Right cardiac atrium (tissue), 5 donors: Measurements from ENCODE around the gene SBNO2. TPM values are rescaled to one million over a fixed set of nuclear protein-coding genes. Genes with fewer than 3 reads are reported as not detected.

Experiments used
- ATAC-seq, 2 donors: fragments of 200-7000 bp; cut with Tn5 transposase; one replicate each; pipeline versions ENCODE4 v1.8.0 to v1.9.1; 2020; ENCODE audit warnings: moderate library complexity in 2 of 2, mild to moderate bottlenecking in 1 of 2
- DNase-seq, 3 donors: peaks; one replicate each; pipeline ENCODE4 v3.0.0-alpha.2; 2020
- H3K27ac ChIP-seq: one replicate; pipeline ENCODE4 v1.5.1; 2013; ENCODE audit warnings: mild to moderate bottlenecking, low read length, control low read depth, moderate library complexity
- H3K27me3 ChIP-seq: one replicate; pipeline ENCODE4 v1.6.1; 2013; ENCODE audit not compliant: control insufficient read depth, insufficient read depth
- H3K4me1 ChIP-seq: one replicate; pipeline ENCODE4 v1.6.1; 2013; ENCODE audit warnings: low read length; ENCODE audit not compliant: control insufficient read depth, insufficient read depth
- H3K4me3 ChIP-seq: one replicate; pipeline ENCODE4 v1.5.1; 2013; ENCODE audit warnings: low read length, control low read depth
- H3K9me3 ChIP-seq: one replicate; pipeline ENCODE4 v1.6.1; 2013; ENCODE audit warnings: low read length; ENCODE audit not compliant: control insufficient read depth
- WGBS: extraction: QIAGEN DNeasy Blood & Tissue Kit; methylation state at CpG from one replicate; pipeline ENCODE4 v1.1.7; 2013; 5-methylcytosine and 5-hydroxymethylcytosine counted together
- intact Hi-C, 4 donors: fragments of 100-400 bp; cut with DNase I; formaldehyde crosslinking; loops; one replicate each; pipeline versions ENCODE4 v1.11.0 to v1.14.0; 2022 to 2023
- polyA plus RNA-seq: library from polyadenylated mRNA; stranded (reverse); fragments of 200-250 nt; gene quantifications from one replicate; pipeline ENCODE4 v1.2.3, GENCODE V29; 2013
- total RNA-seq, 4 donors: library from RNA; stranded (reverse); fragmentation: NEBNext Ultra II Directional; extraction: Animal tissue kit (Norgen Biotek cat#: 25700); gene quantifications; one replicate each; pipeline ENCODE4 v1.2.1, GENCODE V29; 2021
- donor health status: healthy with polysubstance abuse.
- donor health status: DM: no; HTN: yes; CAD: no.
- donor health status: DM: no; HTN: no; CAD: no.
- donor health status: DM: no; HTN: yes; CAD: no; lungs with severe emphysema.
- donor health status: DM: yes; HTN: yes; CAD: no.

Gene SBNO2
- total and polyA plus RNA-seq, 5 donors, result 13.4 to 44.5 (median 20.3) TPM

GRCh38 chr19:1101337-1101698 lies 72.8 kb downstream of the SBNO2 start:
- Histone ChIP-seq H3K4me3 (no peak overlapping the region), H3K4me1 (peaks cover 14% of the 10 kb centered on the region), H3K27me3 (no peaks in the 10 kb centered on the region), H3K27ac (peak overlapping the region; percentile 87), H3K9me3 (no peaks in the 10 kb centered on the region)
- ATAC-seq, result peak in 1 of 2 donors; percentile 28
- intact Hi-C loops, result loop anchor here in 2 of 4 donors (5.0 to 10.0 kb wide), 2 partner anchors 74 to 77 kb away; partner anchors contain the start of genes CNN2 (in 2 of the 2), RNU6-2 (in 1 of the 2) and TMEM259 (in 1 of the 2)
- DNase-seq, result peak in 2 of 3 donors; percentile 66 to 85
- WGBS, result 13% methylated on average over 9 of the region's 9 CpGs

GRCh38 chr19:1098177-1099051 lies 75.7 kb downstream of the SBNO2 start:
- 59% methylated on average over 15 of the region's 15 CpGs for WGBS
- peaks cover 17% of the 10 kb centered on the region for H3K4me1 ChIP-seq
- no peaks in the 10 kb centered on the region for H3K9me3 ChIP-seq
- H3K27me3 ChIP-seq, result no peaks in the 10 kb centered on the region
- H3K27ac ChIP-seq, result peak overlapping the region; percentile 62
- intact Hi-C loops, result loop anchor here in 1 of 4 donors (10.0 kb wide), 1 partner anchor 54 kb away; the partner anchor contains the start of gene ABCA7
- DNase-seq (peak in 2 of 3 donors; percentile 80 to 81), ATAC-seq (no peak)
- H3K4me3 ChIP-seq, result no peak overlapping the region

DNA sequence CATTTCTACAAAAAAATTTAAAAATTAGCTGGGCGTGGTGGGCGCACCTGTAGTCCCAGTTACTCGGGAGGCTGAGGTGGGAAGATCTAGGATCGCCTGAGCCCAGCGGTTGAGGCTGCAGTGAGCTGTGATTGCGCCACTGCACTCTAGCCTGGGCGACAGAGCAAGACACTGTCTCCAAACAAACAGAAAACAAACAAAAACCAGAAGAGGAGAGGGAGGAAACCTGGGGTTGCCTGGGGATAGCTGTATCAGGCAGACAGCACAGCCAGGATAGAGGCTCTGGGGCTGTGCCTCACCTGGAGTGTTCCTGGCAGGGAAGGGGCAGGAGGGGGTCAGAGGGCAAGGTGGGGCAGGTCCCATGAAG lies 76.3 kb downstream of the SBNO2 start:
- H3K4me1 ChIP-seq, result peaks cover 17% of the 10 kb centered on the region
- peak overlapping the region; percentile 62 for H3K27ac ChIP-seq
- DNase-seq, result peak in 2 of 3 donors; percentile 49 to 57
- no peak overlapping the region for H3K4me3 ChIP-seq
- intact Hi-C loops, result loop anchor here in 1 of 4 donors (10.0 kb wide), 1 partner anchor 53 kb away; the partner anchor contains the start of gene ABCA7
- 70% methylated on average over 7 of the region's 7 CpGs for WGBS
- ATAC-seq, result no peak
- no peaks in the 10 kb centered on the region for H3K27me3 ChIP-seq
- no peaks in the 10 kb centered on the region for H3K9me3 ChIP-seq

DNA sequence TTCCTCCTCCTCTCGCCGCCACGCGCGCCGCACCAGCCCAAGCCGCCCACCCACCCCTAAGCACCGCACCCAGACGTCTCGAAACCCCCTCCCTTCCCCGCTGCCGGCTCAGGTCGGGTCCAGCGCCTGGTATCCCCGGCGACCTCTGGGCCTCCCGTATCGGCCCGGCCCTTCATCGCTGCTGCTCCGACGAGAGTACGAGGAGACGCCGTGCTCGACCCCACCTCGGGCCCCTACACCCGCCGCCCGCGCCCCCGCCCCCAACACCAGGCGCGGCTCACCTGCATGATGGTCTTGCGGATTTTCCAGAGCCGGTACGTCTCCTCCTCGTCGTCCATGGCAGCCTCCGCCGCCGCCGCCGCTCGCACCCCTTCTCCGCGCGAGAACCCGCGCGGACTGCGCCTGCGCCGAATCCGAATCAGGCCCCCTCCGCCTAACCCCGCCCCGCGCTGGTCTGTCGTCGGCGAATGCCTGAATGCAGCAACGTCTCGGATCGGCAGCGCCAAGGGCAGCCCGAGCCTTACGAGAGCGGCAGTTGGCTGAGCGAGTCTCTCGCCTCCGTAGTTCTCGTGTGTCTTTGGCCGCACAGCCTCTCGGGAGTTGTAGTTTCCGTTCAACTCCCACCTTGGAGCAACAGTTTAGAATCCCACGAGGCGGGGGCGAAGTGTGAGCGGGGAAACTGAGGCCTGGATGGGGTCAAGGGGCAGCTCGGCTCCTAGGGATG lies 78.9 kb downstream of the SBNO2 start, which contains the start of gene POLR2E:
Gene POLR2E, minus strand, starts transcription at position 398 of the 724 bp plus-strand sequence. Its CDS starts 60 bp downstream, at position 338.
- Histone ChIP-seq H3K4me3 (peak within 1 kb of the TSS; percentile 70), H3K4me1 (peaks cover 14% of the 10 kb centered on the region), H3K27me3 (no peaks in the 10 kb centered on the region), H3K27ac (no peak within 1 kb of the TSS), H3K9me3 (no peaks in the 10 kb centered on the region)
- intact Hi-C loops, result loop anchor here in 1 of 4 donors (10.0 kb wide), 1 partner anchor 50 kb away; the partner anchor contains the start of gene ABCA7
- DNase-seq (peak; percentile 99), ATAC-seq (peak; percentile 93)
- under 1% methylated on average over 81 of the region's 81 CpGs for whole genome bisulfite sequencing

- 1% methylated on average over 19 of the region's 19 CpGs for WGBS
- no peak for DNase-seq
- intact Hi-C loops, result loop anchor here in 1 of 4 donors (10.0 kb wide), 1 partner anchor 50 kb away; the partner anchor contains the start of gene ABCA7
Measured at GRCh38 chr19:1094655-1094977, 79.5 kb downstream of the SBNO2 start.

DNA sequence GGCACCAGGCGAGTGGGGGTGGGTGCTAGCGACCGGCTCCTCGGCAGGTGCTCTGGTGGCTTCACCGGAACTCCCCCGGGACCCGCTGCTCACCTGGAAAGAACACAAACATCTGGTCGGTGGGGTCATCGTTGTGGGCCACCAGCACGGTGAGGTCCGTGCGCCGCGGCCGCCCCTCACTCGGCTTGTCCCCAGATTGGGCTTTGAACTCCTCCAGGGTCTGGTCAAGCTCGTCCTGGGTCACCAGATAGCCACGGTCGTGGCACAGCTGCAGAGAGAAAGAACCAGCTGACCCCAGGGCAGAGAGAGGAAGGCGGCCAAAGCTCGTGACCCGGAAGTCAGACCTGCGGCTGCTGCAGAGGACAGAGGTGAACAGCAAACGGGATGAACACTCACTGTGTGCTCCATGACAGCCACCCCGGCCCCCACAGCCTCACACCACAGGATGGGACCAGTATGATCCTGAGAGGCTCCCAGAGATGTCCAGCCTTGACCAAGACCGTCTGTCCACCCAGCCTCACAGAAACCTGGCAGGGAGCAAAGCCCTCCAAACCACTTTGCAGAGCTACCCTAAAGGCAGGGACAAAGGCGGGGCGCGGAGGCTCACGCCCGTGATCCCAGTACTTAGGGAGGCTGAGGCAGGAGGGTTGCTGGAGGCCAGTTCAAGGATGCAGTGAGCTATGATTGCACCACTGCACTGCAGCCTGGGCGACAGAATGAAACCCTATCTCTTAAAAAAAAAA lies 80.1 kb downstream of the SBNO2 start:
- Histone ChIP-seq H3K9me3 (no peaks in the 10 kb centered on the region), H3K27ac (no peak overlapping the region), H3K4me1 (peaks cover 11% of the 10 kb centered on the region), H3K27me3 (no peaks in the 10 kb centered on the region), H3K4me3 (peak overlapping the region; percentile 70)
- DNase-seq (peak in 2 of 3 donors; percentile 17 to 63), ATAC-seq (no peak)
- WGBS, result 62% methylated on average over 32 of the region's 32 CpGs
- intact Hi-C loops, result loop anchor here in 1 of 4 donors (10.0 kb wide), 1 partner anchor 49 kb away; the partner anchor contains the start of gene ABCA7

More at GRCh38 chr19:1094655-1094977, 79.5 kb downstream of the SBNO2 start:
- H3K27ac ChIP-seq, result no peak overlapping the region
- no peaks in the 10 kb centered on the region for H3K27me3 ChIP-seq
- no peaks in the 10 kb centered on the region for H3K9me3 ChIP-seq
- peaks cover 14% of the 10 kb centered on the region for H3K4me1 ChIP-seq
- peak overlapping the region; percentile 70 for H3K4me3 ChIP-seq
- ATAC-seq, result no peak

DNA sequence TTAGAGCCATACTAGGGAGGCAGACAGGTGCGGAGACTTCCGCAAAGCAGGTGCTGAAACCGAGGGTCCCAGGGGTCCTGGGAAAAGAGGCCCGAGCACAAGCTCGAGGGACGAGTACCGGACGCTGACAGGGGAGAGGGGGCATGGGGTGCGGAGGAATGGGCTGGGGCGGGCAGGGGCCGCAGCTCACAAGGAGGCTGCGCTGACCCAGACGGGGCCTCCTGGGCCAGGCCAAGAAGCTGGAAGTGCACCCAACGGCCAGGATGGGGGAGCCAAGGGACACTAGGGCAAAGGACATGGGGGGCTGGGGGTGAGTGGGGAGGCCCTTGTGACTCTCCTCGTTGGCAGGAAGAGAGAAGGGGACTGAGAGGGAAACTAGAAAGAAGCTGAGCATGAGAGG lies 80.7 kb downstream of the SBNO2 start:
- no peak overlapping the region for H3K4me3 ChIP-seq
- DNase-seq, result peak in 1 of 3 donors; percentile 48
- H3K27ac ChIP-seq, result no peak overlapping the region
- WGBS, result 85% methylated on average over 15 of the region's 15 CpGs
- H3K9me3 ChIP-seq, result no peaks in the 10 kb centered on the region
- no peaks in the 10 kb centered on the region for H3K27me3 ChIP-seq
- intact Hi-C loops, result loop anchor here in 1 of 4 donors (10.0 kb wide), 1 partner anchor 49 kb away; the partner anchor contains the start of gene ABCA7
- H3K4me1 ChIP-seq, result peaks cover 7% of the 10 kb centered on the region
- no peak for ATAC-seq

- no peaks in the 10 kb centered on the region for H3K9me3 ChIP-seq
- DNase-seq (peak in 1 of 3 donors; percentile 63), ATAC-seq (no peak)
- H3K4me3 ChIP-seq, result no peak overlapping the region
- no peak overlapping the region for H3K27ac ChIP-seq
- intact Hi-C loops, result loop anchor here in 1 of 4 donors (10.0 kb wide), 1 partner anchor 47 kb away; the partner anchor contains the start of gene ABCA7
- H3K4me1 ChIP-seq, result peaks cover 4% of the 10 kb centered on the region
- H3K27me3 ChIP-seq, result no peaks in the 10 kb centered on the region
- WGBS, result 87% methylated on average over 27 of the region's 27 CpGs
Measured at GRCh38 chr19:1091544-1092175, 82.4 kb downstream of the SBNO2 start.

DNA sequence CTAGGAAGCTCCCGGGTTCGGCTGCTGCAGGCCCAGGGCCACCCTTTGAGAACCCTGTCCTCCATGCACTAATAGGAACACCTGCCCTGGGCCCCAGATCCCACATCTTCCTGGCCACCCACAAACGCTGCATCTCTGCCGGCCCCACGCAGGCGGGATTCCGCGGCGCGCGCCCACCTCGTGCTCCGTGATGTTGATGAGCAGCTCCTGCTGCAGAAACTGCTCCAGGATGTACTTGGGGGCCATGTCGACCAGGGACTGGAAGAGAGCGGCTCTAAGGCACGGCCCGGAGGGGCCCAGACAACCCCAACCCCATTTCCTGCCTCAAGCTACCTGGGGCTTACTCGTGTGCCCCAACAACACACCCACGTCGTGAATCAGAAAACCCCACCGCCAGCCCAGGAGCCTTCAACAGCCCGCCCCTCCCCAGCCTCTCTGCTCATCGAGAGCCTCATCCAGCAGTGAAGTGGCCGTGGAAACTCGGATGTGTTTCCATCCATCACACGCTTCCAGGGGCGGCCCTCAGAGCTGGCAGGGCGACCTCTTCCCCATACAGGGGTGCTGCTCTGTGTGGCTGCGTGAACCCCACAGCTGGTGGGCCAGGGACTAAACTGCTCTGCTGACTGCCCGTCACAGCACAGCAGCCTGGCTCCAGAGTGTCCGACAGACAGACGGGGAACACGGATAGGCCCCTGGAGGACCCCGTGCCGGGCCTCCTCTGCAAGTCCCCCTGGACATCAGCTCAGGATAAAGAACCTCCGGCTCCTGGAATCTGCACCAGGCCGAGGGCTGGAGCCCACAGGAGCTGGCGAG lies 83.1 kb downstream of the SBNO2 start:
- peaks cover 4% of the 10 kb centered on the region for H3K4me1 ChIP-seq
- H3K4me3 ChIP-seq, result no peak overlapping the region
- DNase-seq (no peak), ATAC-seq (no peak)
- H3K9me3 ChIP-seq, result no peaks in the 10 kb centered on the region
- intact Hi-C loops, result loop anchor here in 1 of 4 donors (10.0 kb wide), 1 partner anchor 46 kb away; the partner anchor contains the start of gene ABCA7
- 91% methylated on average over 38 of the region's 38 CpGs for WGBS
- no peaks in the 10 kb centered on the region for H3K27me3 ChIP-seq
- H3K27ac ChIP-seq, result no peak overlapping the region
